Stimulated activated CD8-positive, alpha-beta memory T cell treated with anti-CD3 and anti-CD28 coated beads, Interleukin-15, amount 100 ng/mL, for 24 hours (primary cell): ENCODE measurements around the gene RAB31.

ENCODE experiments used
- DNase-seq: peaks from one replicate; pipeline ENCODE4 v3.0.0-alpha.2; 2020; ENCODE audit warnings: low read depth

RAB31 gene

GRCh38 chr18:9865764-9866490, 157.8 kb downstream of the RAB31 start:
- DNase-seq: no peak

GRCh38 chr18:9866627-9867026, 158.5 kb downstream of the RAB31 start:
- no peak for DNase-seq

GRCh38 chr18:9867071-9867594, 159.0 kb downstream of the RAB31 start:
- DNase-seq: no peak

GRCh38 chr18:9868857-9869714, 161.0 kb downstream of the RAB31 start:
- DNase-seq: no peak

GRCh38 chr18:9869715-9870430, 161.8 kb downstream of the RAB31 start:
- no peak for DNase-seq

GRCh38 chr18:9870431-9871008, 162.4 kb downstream of the RAB31 start:
- no peak for DNase-seq

GRCh38 chr18:9871244-9871746, 163.2 kb downstream of the RAB31 start:
- DNase-seq: no peak

GRCh38 chr18:9872823-9873222, 164.7 kb downstream of the RAB31 start:
- DNase-seq: no peak

GRCh38 chr18:9874728-9875127, 166.6 kb downstream of the RAB31 start:
- no peak for DNase-seq

GRCh38 chr18:9876212-9876866, 168.2 kb downstream of the RAB31 start:
- no peak for DNase-seq

GRCh38 chr18:9876867-9877654, 169.0 kb downstream of the RAB31 start:
- no peak for DNase-seq

- DNase-seq: no peak
Measured at GRCh38 chr18:9877655-9878014, 169.5 kb downstream of the RAB31 start.

- DNase-seq: no peak
Measured at GRCh38 chr18:9878095-9878494, 170.0 kb downstream of the RAB31 start.

GRCh38 chr18:9878783-9879242, 170.7 kb downstream of the RAB31 start:
- DNase-seq: no peak

GRCh38 chr18:9884090-9884489, 176.0 kb downstream of the RAB31 start:
- DNase-seq: no peak

GRCh38 chr18:9884532-9885140, 176.5 kb downstream of the RAB31 start:
- no peak for DNase-seq

GRCh38 chr18:9885170-9886004, 177.3 kb downstream of the RAB31 start, which contains the start of gene TXNDC2:
TXNDC2 (plus strand) TSS chr18:9885973; CDS start chr18:9886681, 708 bp downstream.
- no peak for DNase-seq

GRCh38 chr18:9886005-9886348, 177.9 kb downstream of the RAB31 start:
- DNase-seq: no peak

GRCh38 chr18:9887992-9888391, 179.9 kb downstream of the RAB31 start:
- no peak for DNase-seq
